T-helper 2 cell treated with Interferon-gamma antibody and Interleukin-4, amounts not matched to agents 100 ng/mL and 5 ng/mL, for 36 hours (primary cell): Measurements from ENCODE around the gene SCARF1. TPM values are rescaled to one million over a fixed set of nuclear protein-coding genes. Genes with fewer than 3 reads are reported as not detected.

Experiments used
- intact Hi-C: fragments of 100-400 bp; cut with micrococcal nuclease; formaldehyde crosslinking; loops from one replicate; pipeline ENCODE4 v1.15.1; 2023
- total RNA-seq: library from RNA; stranded (reverse); gene quantifications from 2 replicates; pipeline ENCODE4 v1.2.3, GENCODE V29; 2022

SCARF1 gene
- total RNA-seq, 1 donor from 2014 or later: 1.1 TPM

GRCh38 chr17:1629504-1630310 lies 15.8 kb downstream of the SCARF1 start:
- intact Hi-C loops: loop anchor here (1.0 to 10.0 kb wide), 4 partner anchors 20 to 355 kb away; partner anchors contain the start of genes BHLHA9, INPP5K, PITPNA and RILP

- intact Hi-C loops: loop anchor here (1.0 to 10.0 kb wide), 4 partner anchors 20 to 354 kb away; partner anchors contain the start of genes BHLHA9, INPP5K, PITPNA and RILP
Measured at GRCh38 chr17:1628856-1629503, 16.6 kb downstream of the SCARF1 start.

GRCh38 chr17:1627982-1628855 lies 17.3 kb downstream of the SCARF1 start, which contains the start of gene SLC43A2:
SLC43A2 (minus strand) TSS chr17:1628834; CDS start chr17:1627874, 960 bp downstream.
- intact Hi-C loops: loop anchor here (2.0 to 10.0 kb wide), 3 partner anchors 65 to 353 kb away; partner anchors contain the start of genes BHLHA9, INPP5K, PITPNA and TRARG1

GRCh38 chr17:1627182-1627981 lies 18.1 kb downstream of the SCARF1 start:
- intact Hi-C loops: loop anchor here (10.0 kb wide), 1 partner anchor 353 kb away; the partner anchor contains the start of genes BHLHA9 and TRARG1

DNA sequence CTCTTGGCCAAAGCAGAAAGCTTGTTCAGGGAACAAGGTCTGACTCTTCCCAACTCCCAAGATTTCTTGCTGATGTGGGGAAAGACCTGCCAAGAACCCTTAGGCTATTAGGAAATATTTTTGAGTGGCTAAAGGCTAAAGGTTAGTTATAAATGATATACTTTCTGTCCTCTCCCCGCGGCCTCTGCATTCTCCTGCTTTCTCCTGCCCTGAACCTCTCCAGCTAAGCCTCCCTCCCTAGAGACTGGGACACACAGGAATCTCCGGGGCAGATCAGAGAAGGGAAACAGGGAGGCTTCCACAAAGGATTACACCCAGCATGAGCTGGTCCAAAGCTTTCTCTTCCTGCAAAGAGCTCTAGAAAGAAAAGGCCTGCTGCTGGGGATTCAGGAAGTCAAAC lies 19.2 kb downstream of the SCARF1 start:
- intact Hi-C loops: loop anchor here (10.0 kb wide), 1 partner anchor 352 kb away; the partner anchor contains the start of genes BHLHA9 and TRARG1

DNA sequence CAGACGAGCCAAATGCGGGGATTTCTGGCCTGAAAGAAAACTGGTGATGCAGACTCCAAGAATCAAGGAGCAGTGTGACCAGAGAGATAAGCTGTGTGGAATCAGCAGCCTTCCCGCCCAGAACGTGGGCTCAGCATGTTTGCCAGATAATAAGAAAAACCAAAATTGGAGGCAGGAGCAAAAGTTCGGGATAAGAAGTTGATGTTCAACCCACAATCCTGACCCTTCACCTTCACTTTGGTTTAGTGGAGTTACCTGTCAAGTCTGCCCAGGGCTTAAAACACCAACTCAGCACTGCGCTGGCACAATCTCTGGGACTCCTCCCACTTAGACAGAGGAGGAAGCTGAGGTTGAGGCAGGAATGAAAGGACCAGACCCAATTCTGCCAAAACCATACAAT lies 20.0 kb downstream of the SCARF1 start:
- intact Hi-C loops: loop anchor here (10.0 kb wide), 1 partner anchor 351 kb away; the partner anchor contains the start of genes BHLHA9 and TRARG1

GRCh38 chr17:1625053-1625452 lies 20.5 kb downstream of the SCARF1 start:
- intact Hi-C loops: loop anchor here (10.0 kb wide), 1 partner anchor 350 kb away; the partner anchor contains the start of genes BHLHA9 and TRARG1

- intact Hi-C loops: loop anchor here (10.0 kb wide), 1 partner anchor 350 kb away; the partner anchor contains the start of genes BHLHA9 and TRARG1
Measured at GRCh38 chr17:1624650-1625049, 20.9 kb downstream of the SCARF1 start.

- intact Hi-C loops: loop anchor here (10.0 kb wide), 1 partner anchor 348 kb away; the partner anchor contains the start of genes BHLHA9 and TRARG1
Measured at GRCh38 chr17:1623057-1623630, 22.4 kb downstream of the SCARF1 start.

GRCh38 chr17:1621273-1621954 lies 24.1 kb downstream of the SCARF1 start:
- intact Hi-C loops: loop anchor here (10.0 kb wide), 1 partner anchor 347 kb away; the partner anchor contains the start of genes BHLHA9 and TRARG1

- intact Hi-C loops: loop anchor here (10.0 kb wide), 1 partner anchor 346 kb away; the partner anchor contains the start of genes BHLHA9 and TRARG1
Measured at GRCh38 chr17:1620486-1620885, 25.0 kb downstream of the SCARF1 start.

GRCh38 chr17:1617620-1618174 lies 27.8 kb downstream of the SCARF1 start:
- intact Hi-C loops: no loop called here

GRCh38 chr17:1616101-1616500 lies 29.4 kb downstream of the SCARF1 start:
- intact Hi-C loops: no loop called here

DNA sequence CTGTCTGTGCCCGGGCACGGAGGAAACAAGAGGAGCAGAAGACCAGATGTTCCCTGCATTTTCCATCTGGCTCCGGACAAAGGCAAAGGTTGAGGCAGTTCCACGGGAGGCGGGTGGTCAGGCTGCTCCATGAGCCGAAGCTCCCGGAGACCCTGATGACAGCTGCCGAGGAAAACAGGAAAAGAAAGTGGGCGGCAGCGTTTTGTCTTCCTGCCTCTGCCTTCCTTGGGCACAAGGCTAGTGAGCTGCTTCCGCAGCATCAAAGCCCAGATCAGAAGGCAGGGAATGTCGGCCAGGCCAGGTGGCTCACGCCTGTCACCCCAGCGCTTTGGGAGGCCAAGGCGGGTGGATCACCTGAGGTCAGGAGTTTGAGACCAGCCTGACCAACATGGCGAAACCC lies 33.1 kb downstream of the SCARF1 start:
- intact Hi-C loops: no loop called here

DNA sequence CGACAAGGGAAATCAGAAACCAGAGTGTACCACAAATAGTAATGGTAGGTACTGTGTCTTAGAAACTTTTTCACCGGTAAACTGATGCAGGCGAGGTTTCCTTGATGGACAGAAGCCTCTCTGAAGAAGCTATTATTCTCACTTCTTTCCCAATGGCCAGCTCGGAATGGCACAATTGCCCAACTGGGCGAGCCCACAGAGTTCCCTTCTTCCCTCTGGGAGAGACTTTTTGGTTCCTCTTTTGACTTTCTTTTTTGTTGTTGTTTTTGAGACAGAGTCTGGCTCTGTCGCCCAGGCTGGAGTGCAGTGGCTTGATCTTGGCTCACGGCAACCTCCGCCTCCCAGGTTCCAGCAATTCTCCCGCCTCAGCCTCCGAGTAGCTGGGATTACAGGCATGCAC lies 33.8 kb downstream of the SCARF1 start:
- intact Hi-C loops: no loop called here

- intact Hi-C loops: no loop called here
Measured at GRCh38 chr17:1608676-1609075, 36.9 kb downstream of the SCARF1 start.

DNA sequence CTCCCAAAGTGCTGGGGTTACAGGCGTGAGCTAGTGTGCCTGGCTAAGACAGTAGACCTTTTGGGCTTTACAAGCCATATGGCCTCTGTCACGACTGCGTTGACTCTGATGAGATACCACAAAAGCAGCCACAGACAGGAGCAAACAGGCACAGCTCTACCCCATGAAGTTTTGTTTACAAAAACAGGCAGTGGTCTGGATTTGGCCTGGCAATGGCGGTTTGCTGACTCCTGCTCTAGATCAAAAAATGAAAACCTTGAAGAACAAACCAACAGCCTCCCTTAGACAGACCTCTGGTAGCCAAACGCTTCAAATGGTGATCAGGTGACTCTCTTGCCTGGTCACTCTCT lies 37.6 kb downstream of the SCARF1 start:
- intact Hi-C loops: no loop called here

- intact Hi-C loops: no loop called here
Measured at GRCh38 chr17:1606352-1606985, 39.1 kb downstream of the SCARF1 start.
